SK-N-SH (cell line): Measurements from ENCODE around the gene SLC26A4.

ENCODE experiments used
- CHD2 ChIP-seq: fragments of 150-350 bp; IDR thresholded peaks from 2 replicates; pipeline ENCODE4 v1.6.1; 2018; ENCODE audit warnings: low read length; ENCODE audit not compliant: partially characterized antibody
- CTCF ChIP-seq: fragments of 200-600 bp; sonication (generic); IDR thresholded peaks from 2 replicates; pipeline ENCODE4 v1.6.1; 2017; ENCODE audit warnings: antibody characterized with exemption, mild to moderate bottlenecking, moderate library complexity
- ELF1 ChIP-seq: IDR thresholded peaks from 2 replicates; pipeline ENCODE4 v1.4.0; 2012
- EP300 ChIP-seq, 2 experiments: IDR thresholded peaks; 2 replicates each; pipeline versions ENCODE4 v1.4.0 to v1.6.1; 2012; ENCODE audit warnings: borderline replicate concordance in 1 of 2, low read depth in 1 of 2, low read length in 1 of 2
- GABPA ChIP-seq: IDR thresholded peaks from 2 replicates; pipeline ENCODE4 v1.4.0; 2012; ENCODE audit warnings: low read depth, mild to moderate bottlenecking
- MXI1 ChIP-seq: IDR thresholded peaks from 2 replicates; pipeline ENCODE4 v1.6.1; 2012; ENCODE audit warnings: mild to moderate bottlenecking, low read depth, low read length, improper control_type of control experiment
- NFIC ChIP-seq: IDR thresholded peaks from 2 replicates; pipeline ENCODE4 v1.4.0; 2012; ENCODE audit warnings: borderline replicate concordance
- NRF1 ChIP-seq: IDR thresholded peaks from 2 replicates; pipeline ENCODE4 v1.6.1; 2012; ENCODE audit warnings: low read depth, mild to moderate bottlenecking, low read length
- POLR2AphosphoS5 ChIP-seq: IDR thresholded peaks from 2 replicates; pipeline ENCODE4 v1.6.1; 2012; ENCODE audit warnings: low read depth, low read length
- RAD21 ChIP-seq: IDR thresholded peaks from 2 replicates; pipeline ENCODE4 v1.6.1; 2012; ENCODE audit warnings: mild to moderate bottlenecking, low read length
- RCOR1 ChIP-seq: fragments of 150-350 bp; IDR thresholded peaks from 2 replicates; pipeline ENCODE4 v1.6.1; 2017; ENCODE audit warnings: antibody characterized with exemption, low read length
- TAF1 ChIP-seq: IDR thresholded peaks from 2 replicates; pipeline ENCODE4 v1.6.1; 2012; ENCODE audit warnings: low read depth, mild to moderate bottlenecking, low read length, moderate library complexity, borderline replicate concordance

GRCh38 chr7:107696330-107696946 is 35.8 kb downstream of the SLC26A4 start:
- TF ChIP-seq MXI1 (no peak), EP300 (IDR thresholded peaks at IDR 0.05; ENCODE audit: borderline replicate concordance in 1 of 2, low read depth in 1 of 2, low read length in 1 of 2) (no peak), POLR2AphosphoS5 (no peak), RAD21 (no peak), CTCF (no peak), ELF1 (no peak), NFIC (no peak), NRF1 (no peak), RCOR1 (0 out of 2 replicates have a peak, but pooled peaks have one; percentile 13), CHD2 (no peak), TAF1 (no peak), GABPA (no peak)
